ENCODE results near the gene MRPS6.

Gene MRPS6

DNA sequence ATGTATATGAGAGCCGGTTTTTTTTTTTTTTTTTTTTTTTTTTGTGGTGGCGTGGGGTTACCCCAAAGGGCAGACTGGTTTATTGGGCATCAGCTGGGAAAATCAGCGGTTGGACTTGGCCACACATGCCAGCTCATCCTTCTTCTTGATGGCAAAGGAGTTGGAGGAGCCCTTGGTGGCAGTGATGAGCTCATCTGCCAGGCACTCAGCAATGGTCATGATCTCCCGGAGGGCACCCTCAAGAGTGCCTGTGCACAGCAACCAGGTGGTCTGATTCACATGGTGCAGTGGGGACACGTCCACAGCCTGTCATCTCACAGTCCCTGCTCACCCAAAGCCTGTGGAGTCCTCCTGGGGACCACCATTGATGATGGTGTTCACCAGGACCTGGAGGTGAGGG lies 62.0 kb downstream of the MRPS6 start:
- no peak for DNase-seq

DNA sequence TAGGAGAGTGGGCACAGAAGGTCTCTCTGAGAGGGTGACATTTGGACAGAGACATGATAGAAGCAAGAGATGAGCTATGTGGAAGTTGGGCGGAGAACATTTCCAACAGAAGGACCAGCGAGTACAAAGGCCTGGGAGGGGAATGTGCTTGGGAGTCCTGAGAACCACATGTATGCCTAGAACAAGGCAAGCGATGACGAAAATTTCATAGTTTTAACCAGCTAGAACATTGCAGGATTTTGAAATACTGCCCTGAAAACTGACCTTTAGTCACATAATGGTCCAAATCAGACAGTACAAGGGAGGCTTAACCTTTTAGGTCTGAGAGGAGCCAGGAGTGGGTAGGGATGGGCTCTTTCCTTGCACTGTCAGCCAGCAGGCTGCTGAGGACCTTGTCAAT lies 68.0 kb downstream of the MRPS6 start:
- no peak for DNase-seq

DNA sequence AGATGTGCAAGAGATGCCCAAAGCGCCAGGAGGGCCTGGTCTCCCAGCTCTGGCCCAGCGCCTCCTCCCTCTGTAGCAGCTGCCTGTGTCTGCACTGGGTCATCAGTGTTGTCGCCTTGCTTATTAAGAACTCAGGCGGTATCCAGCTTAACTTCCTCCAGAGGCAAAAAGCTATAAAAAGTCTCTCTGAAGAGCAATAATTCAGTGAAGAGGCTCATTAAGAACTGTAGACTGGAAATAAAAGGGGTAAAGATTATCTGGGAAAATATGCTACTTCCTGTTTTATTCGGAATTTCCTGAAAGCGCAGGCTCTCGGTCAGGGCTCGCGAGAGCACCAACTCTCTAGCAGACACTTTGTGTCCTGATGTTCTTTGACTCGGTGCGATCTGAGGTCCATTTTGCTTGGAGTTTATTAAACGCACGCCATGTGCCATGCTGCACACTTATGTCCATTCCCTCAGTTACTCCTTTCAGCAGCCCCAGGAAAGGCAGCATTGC lies 70.4 kb downstream of the MRPS6 start:
- no peak for DNase-seq

DNA sequence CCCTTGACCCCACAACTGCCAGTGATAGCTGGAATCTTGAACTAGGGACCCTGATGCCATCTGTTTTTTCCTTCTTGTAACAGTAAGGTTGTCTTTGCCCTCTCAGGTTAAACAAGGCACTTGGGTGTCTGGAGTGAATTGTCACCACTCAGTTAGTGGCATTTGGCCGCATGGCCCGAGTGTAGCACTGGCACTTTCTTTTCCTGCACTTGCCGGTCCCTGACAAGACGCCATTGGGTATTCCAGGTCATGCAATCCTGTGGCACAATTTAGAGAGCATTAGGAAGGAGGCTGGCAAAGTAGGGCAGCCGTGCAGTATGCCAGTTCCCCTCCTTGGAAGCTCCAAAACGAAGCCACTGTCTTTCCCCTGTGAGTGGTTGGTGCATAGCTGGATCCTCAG lies 70.8 kb downstream of the MRPS6 start:
- DNase-seq = no peak

DNA sequence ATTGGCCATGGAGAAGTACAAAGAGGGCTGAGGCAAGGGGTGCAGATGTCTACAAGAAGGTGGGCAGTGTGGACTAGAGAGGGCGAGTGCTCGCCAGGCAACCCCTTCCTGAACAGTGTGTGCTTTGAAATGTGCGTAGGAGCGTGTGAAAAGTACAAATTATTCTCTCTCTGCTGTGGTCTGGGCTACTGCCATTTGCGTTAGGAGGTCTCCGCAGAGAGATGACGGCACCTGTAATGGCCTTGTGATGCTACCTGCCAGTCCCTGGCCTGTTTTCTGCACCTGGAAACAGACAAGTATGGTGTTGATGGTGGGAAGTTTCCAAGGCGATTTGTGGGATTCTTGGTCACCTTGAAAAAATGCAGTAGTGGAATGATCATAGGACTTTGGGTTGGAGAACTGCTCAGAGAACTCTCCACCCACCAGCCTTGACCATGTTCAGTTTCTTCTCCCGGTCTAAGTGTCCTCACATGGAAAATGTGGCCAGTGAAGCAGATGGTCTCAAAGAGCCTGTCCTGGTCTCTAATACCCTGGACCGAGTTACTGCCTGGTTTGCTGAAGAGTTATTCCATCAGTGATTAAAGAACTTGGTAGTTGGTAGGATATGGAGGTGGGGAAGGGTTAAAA lies 74.5 kb downstream of the MRPS6 start:
- DNase-seq = no peak

DNA sequence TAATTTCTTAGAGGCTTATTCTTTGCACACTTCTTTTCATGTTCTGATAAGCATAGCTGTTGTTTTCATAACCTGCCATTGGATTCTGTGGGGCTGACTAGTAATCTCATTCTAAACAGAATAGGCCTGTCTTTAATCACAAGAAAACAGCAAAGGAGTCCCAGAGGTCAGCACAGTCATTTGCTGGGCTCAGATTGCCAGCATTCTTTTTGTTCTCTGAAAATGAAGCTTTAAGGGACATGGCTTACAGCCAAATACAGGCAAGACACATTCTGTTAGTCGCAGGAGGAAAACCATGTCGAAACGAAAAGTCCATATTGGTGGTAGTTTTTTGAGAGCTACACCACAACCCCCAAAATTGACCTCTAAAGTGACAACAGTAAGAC lies 75.0 kb downstream of the MRPS6 start:
- no peak for DNase-seq

DNA sequence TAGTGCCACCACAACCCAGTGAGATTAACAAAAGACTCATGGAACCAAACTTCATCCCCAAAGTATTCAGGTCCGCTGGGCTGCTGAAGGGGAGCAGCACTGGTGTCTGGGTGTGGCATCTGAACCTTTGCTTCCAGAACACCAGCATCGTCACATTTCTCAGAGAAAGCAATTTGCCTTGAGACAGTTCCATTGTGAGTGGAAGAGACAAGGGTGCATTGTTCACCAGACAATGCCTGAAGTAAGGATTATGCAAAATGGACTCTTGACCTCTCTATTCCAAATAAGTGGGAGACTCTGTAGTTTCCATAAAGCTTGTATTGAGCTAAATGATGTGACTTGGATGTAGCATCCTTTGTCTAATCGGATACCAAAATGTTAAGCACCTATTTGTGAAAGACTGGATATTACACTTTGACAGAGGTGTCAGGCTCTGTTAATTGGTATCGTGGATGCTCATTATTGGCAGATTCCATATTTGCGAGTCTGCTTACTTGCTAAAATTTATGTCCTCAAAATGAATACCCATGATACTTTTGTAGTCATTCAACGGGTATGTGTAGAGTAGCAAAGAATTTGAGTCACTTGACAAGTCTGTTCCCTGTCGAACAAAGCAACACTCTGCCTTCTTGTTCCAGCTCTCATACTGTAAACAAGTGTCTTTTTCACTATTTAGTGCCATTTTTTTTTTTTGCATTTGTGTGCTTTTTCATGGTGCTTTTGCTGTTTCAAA lies 75.6 kb downstream of the MRPS6 start:
- no peak for DNase-seq

DNA sequence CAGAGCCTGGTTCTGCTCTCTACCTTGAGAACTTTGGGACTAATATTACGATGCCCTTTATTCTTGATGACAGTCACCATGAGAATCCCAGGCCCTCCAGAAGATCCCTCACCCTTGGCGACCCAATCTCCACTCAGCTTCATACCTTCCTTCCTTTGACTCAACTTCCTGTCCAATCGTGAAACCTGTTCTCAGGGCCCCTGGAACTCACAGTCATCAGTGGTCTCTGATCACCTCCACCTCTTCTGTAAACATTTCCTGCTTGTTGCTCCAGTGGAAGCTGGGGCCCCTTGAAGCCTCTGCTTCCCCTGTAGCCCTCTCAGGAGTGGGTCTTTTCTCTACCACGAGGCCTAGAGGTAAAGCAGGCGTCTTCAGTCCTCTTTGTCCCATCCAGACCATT lies 79.1 kb downstream of the MRPS6 start:
- no peak for DNase-seq

DNA sequence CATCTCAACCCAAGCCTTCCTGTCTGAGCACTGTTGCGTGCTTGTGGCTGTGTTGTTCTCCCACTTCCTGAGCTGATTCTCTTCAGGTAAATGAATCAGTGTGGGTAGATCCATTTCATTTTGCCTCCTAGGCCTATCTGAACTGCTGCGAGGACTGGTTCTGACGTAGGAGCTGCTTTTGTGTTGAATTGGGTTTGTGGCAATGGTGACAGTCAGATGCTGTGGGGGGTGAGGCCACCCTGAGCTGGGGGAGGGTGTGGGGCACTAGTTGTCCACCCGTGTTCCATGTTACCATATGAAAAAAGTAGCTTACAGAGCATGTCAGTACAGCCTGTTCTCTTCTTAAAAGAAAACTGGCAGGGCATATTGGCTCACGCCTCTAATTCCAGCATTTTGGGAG lies 81.5 kb downstream of the MRPS6 start:
- no peak for DNase-seq

DNA sequence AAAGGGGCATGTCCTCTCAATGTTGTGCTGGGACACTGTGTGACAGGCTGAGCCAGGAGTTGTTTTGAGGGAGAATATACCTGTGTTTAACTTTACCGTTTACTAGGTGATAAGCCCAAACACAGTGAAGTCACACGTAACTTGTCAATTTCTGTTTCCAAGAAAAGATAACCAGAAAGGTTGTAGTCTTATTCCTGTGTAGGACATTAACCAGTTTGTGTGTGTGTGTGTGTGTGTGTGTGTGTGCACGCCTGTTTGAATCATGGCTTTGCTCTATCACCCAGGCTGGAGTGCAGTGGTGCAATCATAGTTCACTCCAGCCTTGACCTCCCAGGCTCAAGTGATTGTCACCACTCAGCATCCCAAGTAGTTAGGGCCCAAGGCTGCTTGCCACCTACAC lies 83.6 kb downstream of the MRPS6 start:
- no peak for DNase-seq

DNA sequence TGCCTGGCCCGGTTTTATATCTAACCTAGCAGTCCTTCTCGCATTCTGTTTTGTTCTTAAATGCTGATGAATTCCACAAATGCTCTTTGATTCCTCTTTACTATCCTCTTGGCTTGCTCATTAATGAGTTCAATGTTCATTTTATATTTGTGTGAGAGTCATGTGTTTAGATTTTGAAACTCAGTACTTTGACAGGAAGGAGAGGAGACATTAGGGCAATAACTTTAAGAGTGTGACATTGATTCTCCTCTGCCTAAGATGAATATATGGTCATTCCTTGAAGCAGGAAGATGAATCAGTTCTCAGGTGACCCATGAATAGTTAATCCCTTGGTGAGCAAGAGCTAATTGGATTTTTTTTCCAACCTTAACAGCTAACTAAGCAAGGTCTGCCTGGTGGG lies 84.1 kb downstream of the MRPS6 start:
- DNase-seq = no peak

DNA sequence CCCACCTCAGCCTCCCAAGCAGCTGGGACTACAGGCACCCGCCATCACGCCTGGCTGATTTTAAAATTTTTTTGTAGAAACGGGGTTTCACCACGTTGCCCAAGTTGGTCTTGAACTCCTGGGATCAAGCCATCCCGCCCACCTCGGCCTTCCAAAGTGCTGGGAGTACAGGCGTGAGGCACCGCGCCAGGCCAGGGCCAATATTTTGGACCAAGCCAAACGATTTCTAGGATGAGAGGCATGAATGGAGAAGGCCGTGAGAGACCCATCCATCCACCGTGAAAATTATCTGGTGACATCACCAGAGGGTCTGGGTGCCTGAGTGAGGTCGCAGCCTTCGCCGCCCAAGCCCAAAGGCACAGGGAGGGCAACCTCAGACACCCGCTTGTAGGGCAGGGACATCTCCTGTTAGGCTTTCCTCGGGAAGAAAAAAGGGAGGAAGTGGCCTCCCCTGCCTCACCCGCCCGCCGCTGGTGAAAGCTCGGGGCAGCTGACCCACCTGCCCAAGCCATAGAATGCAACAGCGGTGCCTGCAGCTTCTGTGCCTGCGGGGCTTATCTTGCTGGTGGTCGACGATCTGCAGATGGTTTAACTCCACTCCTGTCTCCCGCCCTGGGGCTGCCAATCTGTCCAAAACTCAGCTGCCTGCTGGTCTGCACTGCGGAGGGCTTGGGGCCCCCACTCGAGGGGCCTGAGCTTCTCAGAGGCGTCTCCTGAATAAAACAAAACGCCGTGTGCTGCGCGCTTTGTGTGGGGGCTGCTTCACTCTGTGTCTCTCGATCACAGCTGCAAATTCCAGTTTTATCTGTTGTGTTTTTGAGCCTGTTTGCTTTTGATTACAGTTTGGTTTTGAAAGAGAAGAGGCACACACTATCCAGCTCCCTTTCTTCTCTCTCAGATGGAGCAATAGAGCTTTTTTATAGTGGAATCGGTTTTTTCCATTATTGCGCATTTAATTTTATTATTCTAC lies 85.8 kb downstream of the MRPS6 start:
- DNase-seq = no peak

DNA sequence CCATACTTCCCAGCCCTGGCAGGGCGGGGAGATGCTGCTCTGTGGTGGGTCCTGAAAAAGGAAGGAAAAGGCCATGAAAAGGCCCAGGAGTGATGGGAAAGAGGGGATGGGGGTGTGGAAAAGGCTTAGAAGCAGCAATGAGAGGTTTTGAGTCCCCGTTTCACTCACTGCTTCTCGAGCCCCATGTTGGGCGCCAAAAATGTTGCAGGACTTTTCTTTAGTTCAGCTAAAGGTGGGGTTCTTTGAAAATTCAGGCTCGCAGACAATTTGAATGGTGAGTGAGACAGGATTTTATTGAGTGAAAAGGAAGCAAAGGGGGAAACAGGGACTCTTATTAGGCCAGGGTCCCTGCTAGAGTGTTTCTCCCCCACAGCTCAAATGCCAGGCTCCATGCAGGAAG lies 93.1 kb downstream of the MRPS6 start:
- no peak for DNase-seq

DNA sequence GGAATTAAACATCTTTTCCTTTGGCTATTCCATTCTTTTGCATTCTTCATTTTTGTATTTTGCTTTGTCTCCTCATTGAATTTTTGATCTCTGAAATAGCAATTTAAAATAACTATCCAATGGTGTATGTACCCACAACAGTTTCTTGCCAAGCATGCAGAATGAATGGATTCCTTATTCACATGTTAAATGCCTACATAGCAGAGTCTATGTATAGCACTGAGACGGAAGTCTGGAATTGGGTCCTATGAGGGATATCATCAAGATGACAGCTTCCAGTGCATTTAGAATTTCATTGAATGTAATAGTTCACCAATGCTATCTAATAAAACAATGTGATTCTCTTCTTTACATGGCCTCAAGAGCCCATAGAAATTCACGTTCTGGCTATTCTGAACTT lies 97.5 kb downstream of the MRPS6 start:
- DNase-seq = no peak

DNA sequence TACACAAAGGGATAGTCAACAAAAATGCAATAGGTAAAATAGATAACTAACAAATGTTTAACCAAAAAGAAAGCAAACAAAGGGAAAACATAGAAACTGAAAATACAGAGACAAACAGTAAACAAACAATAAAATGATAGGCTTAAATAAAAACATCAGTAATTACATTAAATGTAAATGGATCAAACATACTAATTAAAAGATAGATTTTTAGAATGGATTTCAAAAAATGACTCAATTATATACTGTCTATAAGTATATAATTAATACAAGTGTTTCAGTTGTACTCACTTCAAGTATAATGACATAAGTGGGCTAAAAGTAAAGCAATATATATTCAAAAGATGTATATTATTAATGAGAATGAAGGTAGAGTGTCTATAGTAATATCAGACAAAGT lies 101.1 kb downstream of the MRPS6 start:
- no peak for DNase-seq

DNA sequence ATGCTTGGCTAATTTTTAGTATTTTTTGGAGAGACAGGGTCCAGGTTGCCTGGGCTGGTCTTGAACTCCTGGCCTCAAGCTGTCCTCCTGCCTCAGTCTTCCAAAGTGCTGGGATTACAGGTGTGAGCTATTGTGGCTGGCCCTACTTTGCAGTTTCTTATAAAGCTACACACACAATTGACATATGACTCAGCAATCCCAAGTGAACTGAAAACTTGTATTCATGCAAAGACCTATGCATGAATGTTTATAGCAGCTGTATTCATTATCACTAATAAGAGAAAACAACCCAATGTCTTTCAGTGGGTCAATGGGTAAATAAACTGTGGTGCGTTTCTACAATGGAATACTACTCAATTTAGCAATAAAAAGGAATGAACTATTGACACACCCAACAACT lies 103.1 kb downstream of the MRPS6 start:
- DNase-seq = no peak

DNA sequence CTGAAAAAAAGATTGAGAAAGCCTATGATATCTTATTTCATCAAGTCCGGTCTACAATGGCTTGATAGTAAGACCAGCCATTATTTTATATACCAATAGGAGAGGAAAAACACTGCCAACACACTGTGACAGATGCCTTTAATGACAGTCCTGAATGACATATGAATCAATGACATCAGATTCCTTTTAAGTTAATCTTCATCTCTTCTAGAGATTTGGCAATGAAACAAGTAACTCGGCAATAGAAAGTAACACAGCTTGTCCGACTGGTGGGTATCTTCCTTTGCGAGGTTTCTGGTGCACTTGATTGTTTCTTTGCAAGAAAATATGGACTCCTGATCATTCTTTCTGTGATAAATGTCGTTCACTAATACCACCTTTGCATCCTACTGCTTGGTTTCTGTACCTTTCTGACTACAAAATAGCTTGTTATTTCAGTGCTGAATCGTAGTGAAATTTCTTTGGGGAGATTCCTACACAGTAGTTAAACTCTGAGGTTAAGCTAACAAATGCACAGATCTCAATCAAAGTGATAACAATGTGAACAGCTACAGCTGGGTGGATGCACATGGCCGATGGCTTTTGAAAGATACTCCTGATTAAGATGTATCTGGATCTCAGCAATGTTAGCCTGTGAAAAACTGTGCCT lies 104.7 kb downstream of the MRPS6 start:
- DNase-seq = no peak

DNA sequence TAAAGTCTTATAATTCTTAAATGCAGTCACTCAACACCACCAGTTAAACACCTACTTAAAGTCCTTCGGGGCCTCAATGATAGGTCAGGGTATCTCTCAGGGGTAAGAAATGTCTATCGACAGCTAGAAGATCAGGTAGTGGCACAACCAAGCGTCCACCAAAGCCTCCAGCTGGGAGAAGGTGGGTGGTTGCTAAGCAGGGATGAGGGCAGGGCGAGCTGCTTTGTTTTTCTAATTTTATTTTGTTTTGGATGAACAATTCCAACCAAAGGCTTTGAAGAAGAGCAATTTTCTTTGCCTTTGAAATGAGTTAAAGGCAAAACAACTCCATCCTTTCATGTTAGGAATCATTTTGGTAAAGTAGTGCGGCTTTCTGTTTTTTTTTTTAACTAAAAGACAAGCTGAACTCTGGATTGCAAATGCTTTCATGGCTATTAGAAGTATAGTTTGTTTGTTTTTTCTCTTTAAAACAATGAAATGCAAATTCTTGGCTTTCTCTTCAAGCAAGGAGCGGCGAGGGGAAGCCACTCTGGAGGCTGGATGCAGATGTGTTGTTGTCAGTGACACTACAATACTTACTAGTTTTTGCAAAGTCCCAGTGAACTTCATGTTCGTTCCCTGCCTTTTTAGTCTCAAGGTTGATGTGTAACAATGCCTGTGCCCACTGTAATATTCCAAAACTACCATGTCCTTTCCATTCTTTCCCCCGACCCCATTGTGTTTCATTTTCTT lies 106.0 kb downstream of the MRPS6 start:
- no peak for DNase-seq

DNA sequence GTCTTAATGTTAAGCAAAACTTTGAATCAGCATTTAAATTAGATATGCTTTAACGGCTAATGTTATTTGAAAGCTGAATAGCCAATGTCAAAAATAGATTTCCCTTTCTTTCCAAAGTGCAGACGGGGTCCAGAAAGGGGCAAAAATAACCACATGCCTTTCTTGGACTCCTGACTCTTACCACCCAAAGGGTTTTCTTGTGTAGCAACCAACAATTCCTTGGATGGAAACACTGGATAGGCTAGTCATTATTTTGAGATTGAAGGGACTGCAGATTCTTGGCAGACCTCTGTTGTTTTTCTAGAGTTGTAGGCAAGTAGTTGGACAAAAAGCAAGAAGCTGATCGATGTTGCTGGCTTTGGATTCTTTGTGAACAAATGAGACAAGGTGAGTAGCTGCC lies 107.0 kb downstream of the MRPS6 start:
- DNase-seq = no peak

DNA sequence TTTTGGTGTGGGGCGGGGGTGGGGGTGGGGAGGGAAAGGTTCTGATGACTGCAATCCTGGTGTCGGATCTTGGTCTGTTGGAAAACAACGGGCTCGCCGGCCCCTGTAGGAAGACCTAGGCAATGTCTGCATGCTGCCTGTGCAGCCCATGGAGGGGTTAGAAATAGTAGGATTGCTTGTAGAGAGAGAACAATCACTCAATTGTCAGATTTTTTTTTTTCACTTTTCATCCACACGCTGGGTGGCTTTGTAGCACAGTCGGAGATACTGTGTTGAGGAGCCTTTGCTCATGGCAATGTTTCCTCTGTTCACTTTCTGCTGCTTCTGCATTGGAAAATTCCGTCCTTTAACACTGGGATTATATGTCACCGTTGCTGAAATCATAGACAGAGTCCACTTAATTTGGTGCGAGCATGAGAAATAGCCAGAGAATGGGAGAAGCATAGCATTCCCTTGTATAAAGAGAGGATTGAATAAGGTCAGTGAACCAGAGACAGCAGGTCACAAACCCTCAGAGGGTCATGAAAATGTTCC lies 107.5 kb downstream of the MRPS6 start:
- no peak for DNase-seq

DNA sequence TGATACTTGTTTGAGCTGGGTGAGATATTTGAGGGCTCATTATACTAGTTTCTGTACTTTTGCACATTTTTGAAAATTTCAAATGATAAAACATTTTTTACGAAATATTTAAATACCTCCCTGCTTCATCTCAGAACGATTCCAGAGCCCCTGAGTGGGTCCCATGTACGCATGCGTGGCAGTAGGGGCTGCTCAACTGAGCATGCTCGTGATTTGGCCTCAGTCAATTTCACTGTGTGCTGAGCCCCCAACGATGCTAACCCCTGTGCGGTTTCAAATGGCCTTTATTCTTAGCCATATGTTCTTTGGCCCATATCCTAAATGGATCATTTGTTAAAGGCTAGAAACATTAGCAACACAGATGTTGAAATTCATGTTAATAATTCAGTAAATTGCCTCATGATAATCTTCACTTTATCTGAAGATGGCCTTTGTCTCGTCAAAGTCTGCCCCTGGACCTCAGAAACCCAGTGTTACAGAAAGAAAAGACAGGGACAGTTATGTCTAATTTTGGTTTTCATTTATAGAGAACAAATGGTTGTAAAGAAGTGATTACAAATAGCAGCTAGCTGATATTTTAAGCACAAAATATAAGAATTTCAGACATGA lies 108.2 kb downstream of the MRPS6 start:
- DNase-seq = no peak

DNA sequence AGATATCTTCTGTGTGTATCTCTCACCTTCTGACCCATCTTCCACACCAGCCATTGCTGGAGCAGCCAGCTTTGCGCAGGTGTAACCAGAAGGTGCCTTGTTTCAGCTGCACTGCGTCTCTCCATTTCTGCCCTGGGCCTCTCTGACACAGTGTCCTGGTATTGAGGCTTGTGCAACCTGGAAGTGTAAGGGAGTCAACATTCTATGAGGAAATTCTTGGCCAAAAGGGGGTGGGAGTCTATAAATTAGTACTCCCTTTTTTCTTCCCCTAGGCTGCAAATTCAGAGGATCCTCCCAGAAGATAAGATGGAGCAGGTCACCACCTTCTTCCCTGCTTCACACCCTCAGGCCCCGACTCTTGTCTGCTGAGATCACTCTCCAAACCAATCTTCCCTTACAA lies 109.1 kb downstream of the MRPS6 start:
- DNase-seq = no peak

Data from GOT3 (cell line).